HUDEP-2 (cell line): ENCODE data around the gene EFCAB13.
A peak's percentile ranks its signal among the peaks of the same experiment; 100 is the strongest.
"Not testable (repeated sequence)": the region's sequence is repeated elsewhere in the genome, so short reads cannot be mapped to it uniquely, and the experiment has no call there.

Experiments used
- DNase-seq, 76 experiments: peaks; one replicate each; lab custom pipeline; 2025; ENCODE audit not compliant: unreplicated experiment in 76 of 76; lab: John Stamatoyannopoulos, UW

EFCAB13 gene

DNA sequence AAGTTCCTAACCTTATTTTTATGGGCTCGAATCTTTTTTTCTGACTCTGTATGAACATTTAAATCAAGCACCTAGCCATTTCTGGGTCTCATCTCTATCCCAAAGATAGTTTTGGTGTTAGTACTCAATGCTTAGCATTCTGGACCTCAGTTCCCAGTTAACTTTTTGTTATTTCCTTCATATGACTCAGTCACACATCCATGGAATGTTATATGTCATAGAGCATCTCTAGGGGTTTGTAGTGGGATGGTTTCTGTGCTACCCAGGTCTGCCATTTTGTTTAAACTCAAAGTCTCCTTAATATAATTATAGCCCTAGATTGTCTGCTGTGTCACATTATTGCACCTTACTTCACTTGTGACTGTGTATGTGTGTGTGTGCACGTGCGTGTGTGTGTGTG lies 90.1 kb downstream of the EFCAB13 start:
- DNase-seq: no peak

DNA sequence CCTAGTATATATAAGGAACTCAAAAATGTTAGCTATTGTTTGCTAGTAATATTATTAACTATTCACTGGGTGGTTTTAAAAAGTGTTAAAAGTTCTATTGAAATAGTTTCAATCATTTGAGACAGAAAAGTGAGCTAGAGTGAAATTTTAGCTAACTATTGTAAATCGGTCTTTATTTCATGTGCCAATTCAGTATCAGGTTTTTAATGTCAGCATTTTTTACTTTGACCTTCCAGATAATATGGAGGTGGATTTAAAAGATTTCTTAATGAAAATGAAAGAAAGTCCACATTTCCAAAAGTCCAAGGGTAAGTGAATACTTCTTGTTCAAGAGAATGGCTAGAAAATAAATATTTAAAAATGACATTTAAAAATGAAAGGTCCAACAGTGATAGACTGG lies 90.9 kb downstream of the EFCAB13 start:
- no peak for DNase-seq

DNA sequence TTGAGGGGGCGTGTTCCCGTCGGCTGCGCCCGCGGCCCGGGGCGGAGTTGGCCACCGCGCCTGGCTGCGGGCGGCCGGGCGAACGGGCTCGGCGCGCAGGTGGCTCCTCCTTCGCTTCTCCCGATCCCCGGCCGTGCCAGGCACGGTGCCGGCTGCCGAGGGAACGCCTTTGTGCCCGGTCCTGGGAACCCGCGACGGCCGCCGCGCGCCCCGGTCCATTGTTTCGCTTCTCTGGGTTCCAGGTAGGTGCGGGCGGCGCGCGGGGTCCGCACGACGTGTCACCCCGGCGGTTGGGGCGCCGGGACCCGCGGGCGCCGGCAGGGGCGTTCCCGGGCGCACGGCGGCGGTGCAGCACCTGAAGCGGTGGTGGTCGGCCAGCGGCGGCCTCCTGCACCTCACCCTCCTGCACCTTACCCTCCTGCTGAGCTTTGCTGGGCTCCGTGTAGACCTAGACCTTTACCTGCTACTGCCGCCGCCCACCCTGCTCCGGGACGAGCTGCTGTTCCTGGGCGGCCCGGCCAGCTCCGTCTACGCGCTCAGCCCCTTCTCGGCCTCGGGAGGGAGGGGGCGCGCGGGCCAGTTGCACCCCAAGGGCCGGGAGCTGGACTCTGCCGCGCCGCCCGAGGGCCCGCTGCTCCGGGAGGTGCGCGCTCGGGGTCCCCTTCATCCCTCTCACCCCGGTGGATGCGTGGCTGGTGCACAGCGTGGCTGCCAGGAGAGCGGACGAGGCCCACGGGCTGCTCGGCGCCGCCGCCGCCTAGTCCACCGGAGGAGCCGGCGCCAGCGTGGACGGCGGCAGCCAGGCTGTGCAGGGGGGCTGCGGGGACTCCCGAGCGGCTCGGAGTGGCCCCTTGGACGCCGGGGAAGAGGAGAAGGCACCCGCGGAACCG lies 99.9 kb downstream of the EFCAB13 start:
- DNase-seq: peak in 29 of 76 experiments; percentile 1 to 45 (median 13)

DNA sequence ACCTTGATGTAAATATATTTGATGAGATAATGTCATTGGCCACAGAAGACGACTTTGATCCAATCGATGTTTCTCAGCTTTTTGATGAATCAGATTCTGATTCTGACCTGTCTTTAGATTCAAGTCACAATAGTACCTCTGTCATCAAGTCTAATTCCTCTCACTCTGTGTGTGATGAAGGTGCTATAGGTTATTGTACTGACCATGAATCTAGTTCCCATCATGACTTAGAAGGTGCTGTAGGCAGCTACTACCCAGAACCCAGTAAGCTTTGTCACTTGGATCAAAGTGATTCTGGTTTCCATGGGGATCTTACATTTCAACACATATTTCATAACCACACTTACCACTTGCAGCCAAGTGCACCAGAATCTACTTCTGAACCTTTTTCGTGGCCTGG lies 101.5 kb downstream of the EFCAB13 start:
- DNase-seq: not testable (repeated sequence)

DNA sequence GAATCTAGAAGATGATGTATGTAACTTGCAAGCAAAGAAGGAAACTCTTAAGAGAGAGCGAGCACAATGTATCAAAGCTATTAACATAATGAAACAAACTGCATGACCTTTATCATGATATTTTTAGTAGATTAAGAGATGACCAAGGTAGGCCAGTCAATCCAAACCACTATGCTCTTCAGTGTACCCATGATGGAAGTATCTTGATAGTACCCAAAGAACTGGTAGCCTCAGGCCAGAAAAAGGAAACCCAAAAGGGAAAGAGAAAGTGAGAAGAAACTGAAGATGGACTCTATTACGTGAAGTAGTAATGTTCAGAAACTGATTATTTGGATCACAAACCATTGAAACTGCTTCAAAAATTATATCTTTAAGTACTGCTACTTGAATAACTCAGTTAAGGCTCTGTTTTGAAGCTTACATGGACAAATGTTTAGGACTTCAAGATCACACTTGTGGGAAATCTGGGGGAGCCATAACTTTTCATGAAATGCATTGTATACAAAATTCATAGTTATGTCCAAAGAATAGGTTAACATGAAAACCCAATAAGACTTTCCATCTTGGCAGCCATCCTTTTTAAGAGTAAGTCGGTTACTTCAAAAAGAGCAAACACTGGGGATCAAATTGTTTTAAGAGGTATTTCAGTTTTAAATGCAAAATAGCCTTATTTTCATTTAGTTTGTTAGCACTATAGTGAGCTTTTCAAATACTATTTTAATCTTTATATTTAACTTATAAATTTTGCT lies 102.3 kb downstream of the EFCAB13 start:
- DNase-seq: not testable (repeated sequence)

DNA sequence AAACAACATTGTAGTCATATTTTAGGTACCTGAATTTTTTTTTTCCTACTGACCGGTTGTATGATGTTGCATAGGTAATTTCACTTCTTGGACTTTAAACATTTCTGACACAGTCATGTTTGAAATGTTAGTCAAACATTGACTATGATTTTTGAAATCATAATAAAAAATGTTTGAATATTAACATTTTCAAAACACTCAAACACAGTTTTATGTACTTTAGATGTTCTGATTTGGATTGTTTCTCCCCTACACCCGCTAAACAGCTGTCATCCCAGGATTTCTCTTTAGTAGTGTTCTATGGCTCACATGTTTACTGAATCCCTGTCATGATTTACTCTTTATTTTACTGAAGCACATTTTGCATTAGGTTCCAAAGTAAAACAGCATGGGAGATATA lies 104.2 kb downstream of the EFCAB13 start:
- no peak for DNase-seq

DNA sequence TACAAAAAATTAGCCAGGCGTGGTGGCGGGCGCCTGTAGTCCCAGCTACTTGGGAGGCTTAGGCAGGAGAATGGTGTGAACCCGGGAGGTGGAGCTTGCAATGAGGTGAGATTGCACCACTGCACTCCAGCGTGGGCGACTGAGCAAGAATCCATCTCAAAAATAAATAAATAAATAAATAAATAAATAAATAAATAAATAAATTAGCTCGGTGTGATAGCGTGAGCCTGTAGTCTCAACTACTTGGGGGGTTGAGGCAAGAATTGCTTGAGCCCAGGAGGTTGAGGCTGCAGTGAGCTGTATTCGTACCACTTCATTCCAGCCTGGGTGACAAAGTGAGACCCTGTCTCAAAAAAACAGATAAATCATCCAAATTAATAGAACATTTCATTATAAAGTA lies 108.5 kb downstream of the EFCAB13 start:
- not testable (repeated sequence) for DNase-seq

DNA sequence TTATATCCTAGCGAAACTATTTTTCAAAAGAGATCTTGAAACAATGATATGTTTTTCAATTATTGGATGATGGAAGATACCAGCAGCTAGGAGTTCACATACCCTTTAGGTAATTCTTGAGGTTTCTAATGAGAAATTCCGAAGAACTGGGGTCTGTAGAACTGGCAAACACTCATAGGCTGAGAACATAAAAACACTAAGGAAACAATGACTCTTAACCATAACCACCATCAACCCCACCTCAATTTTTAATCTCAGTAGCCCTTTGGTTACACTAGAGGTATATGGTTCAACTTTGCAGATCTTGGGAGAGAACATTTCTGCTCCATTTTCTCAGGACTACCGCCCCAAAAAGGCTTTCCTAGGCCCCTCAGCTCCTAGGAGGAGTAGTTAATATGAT lies 141.4 kb downstream of the EFCAB13 start:
- no peak for DNase-seq

DNA sequence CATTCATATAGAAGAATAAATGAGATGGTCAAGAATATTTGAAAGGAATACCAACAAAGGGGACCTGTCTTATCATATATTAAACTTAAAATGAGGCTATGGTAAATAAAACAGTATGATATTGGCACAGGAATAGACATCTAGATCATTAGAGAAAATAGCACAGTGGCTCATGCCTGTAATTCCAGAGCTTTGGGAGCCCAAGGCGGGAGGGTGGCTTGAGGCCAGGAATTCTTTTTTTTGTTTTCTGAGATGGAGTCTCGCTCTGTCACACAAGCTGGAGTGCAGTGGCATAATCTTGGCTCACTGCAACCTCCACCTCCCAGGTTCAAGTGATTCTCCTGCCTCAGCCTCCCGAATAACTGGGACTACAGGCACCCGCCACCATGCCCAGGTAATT lies 143.2 kb downstream of the EFCAB13 start:
- not testable (repeated sequence) for DNase-seq

DNA sequence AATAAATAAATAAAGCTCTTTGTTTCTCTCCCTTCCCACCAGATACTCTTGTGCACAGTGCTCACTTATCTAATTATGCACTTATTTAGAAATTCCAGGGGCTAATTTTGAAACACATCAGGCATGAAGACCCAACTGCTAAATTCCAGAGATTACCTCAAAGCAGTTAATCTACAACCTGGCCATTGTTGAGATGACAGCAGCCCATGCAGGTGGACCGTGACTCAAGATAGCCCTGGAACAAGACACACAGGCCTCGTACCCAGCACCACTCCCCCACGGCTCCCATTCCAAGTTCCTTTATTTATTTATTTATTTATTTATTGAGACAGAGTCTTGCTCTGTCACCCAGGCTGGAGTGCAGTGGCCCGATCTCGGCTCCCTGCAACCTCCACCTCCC lies 147.1 kb downstream of the EFCAB13 start:
- DNase-seq: no peak

DNA sequence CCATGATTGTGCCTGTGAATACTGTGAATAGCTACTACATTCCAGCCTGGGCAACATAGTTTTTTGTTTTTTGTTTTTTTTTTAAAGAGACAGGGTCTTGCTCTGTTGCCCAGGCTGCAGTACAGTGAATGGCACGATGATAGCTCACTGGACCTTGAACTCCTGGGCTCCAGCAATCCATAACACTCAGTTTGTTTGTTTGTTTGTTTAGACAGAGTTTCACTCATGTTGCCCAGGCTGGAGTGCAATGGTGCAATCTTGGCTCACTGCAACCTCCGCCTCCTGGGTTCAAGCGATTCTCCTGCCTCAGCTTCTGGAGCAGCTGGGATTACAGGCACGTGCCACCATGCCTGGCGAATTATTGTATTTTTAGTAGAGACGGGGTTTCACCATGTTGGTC lies 148.3 kb downstream of the EFCAB13 start:
- not testable (repeated sequence) for DNase-seq
